Heart right ventricle (tissue), 16 donors: ENCODE measurements around the gene GLRA2. TPM values are rescaled to one million over a fixed set of nuclear protein-coding genes. Genes with fewer than 3 reads are reported as not detected.
"Not testable (repeated sequence)": the region's sequence is repeated elsewhere in the genome, so short reads cannot be mapped to it uniquely, and the experiment has no call there.

Source experiments
- ATAC-seq, 8 donors: fragments of 200-7000 bp; cut with Tn5 transposase; one replicate each; pipeline ENCODE4 v1.9.1; 2020; ENCODE audit warnings: mild to moderate bottlenecking in 8 of 8, moderate library complexity in 8 of 8, moderate number of reproducible peaks in 1 of 8
- DNase-seq, 2 donors: peaks; one replicate each; pipeline ENCODE4 v3.0.0-alpha.2; 2020
- H3K27ac ChIP-seq, 10 donors: fragments of 200-600 bp; sonication (generic) in 2 of 10; one replicate each; pipeline versions ENCODE4 v1.5.0 to v1.8.0; 2020 to 2022; ENCODE audit warnings: mild to moderate bottlenecking in 3 of 10
- H3K27me3 ChIP-seq, 7 donors: fragments of 200-600 bp; one replicate each; pipeline ENCODE4 v1.8.0; 2021 to 2022; ENCODE audit warnings: mild to moderate bottlenecking in 2 of 7
- H3K36me3 ChIP-seq, 9 donors: fragments of 200-600 bp; sonication (generic) in 1 of 9; one replicate each; pipeline versions ENCODE4 v1.5.0 to v1.8.0; 2020 to 2022; ENCODE audit warnings: mild to moderate bottlenecking in 2 of 9
- H3K4me1 ChIP-seq, 9 donors: fragments of 200-600 bp; sonication (generic) in 1 of 9; one replicate each; pipeline versions ENCODE4 v1.5.0 to v1.8.0; 2020 to 2022; ENCODE audit warnings: mild to moderate bottlenecking in 4 of 9
- H3K4me3 ChIP-seq, 10 donors: fragments of 200-600 bp; sonication (generic) in 2 of 10; one replicate each; pipeline versions ENCODE4 v1.5.0 to v1.8.0; 2020 to 2022; ENCODE audit warnings: mild to moderate bottlenecking in 7 of 10, moderate library complexity in 2 of 10
- H3K9me3 ChIP-seq, 11 donors: fragments of 200-600 bp in 10 of 11; sonication (generic) in 2 of 11; one replicate each; pipeline versions ENCODE4 v1.5.0 to v1.8.0; 2013 to 2022; ENCODE audit warnings: mild to moderate bottlenecking in 2 of 11, control low read depth in 1 of 11, moderate library complexity in 1 of 11
- WGBS, 2 donors: extraction: QIAGEN DNeasy Blood & Tissue Kit; methylation state at CpG; one replicate each; pipeline ENCODE4 v1.1.7; 2013; ENCODE audit warnings: inconsistent platforms in 1 of 2; 5-methylcytosine and 5-hydroxymethylcytosine counted together
- intact Hi-C, 10 donors: fragments of 100-400 bp; cut with DNase I; formaldehyde crosslinking; loops; one replicate each; pipeline versions ENCODE4 v1.11.1 to v1.14.2; 2022
- polyA plus RNA-seq, 2 donors: library from polyadenylated mRNA; stranded (reverse); fragments of 200-250 nt; gene quantifications; one replicate each; pipeline ENCODE4 v1.2.3, GENCODE V29; 2013
- total RNA-seq, 10 donors: library from RNA; stranded (reverse); fragmentation: NEBNext Ultra II Directional in 3 of 10; extraction: Animal tissue kit (Norgen Biotek cat#: 25700) in 3 of 10; gene quantifications; one replicate each; pipeline versions ENCODE4 v1.2.1 to v1.2.4, GENCODE V29; 2021 to 2023
- TF ChIP-seq, protein P1 (sequence below), 9 donors: fragments of 200-600 bp; sonication (generic) in 2 of 9; IDR thresholded peaks; one replicate each; pipeline versions ENCODE4 v1.5.0 to v1.8.0; 2021 to 2022; ENCODE audit warnings: antibody characterized with exemption in 9 of 9, mild to moderate bottlenecking in 5 of 9, moderate library complexity in 1 of 9
- donor health status: Arrhythmogenic right ventricular cardiomyopathy.
- donor health status: ischemic (EF 13 %, LVEDD 7.1; RV severe dilation, severe dysfunction).
- donor health status: healthy with polysubstance abuse.
- donor health status: DM: no; HTN: yes; CAD: no.
- donor health status: DM: no; HTN: no; CAD: no.
- donor health status: ischemic (EF 25% LVEDD 6.9; RV normal size, moderate dysfunction).
- donor health status: ischemic (EF 25% LVEDD 5.7; RV mildly dilated, moderate dysfunction).
- donor health status: healthy.
- donor health status: DM: yes; HTN: yes; CAD: no.
- donor health status: Ischemic cardiomyopathy.
- donor health status: ischemic (EF 35%, LVEDD 5.7; RV mildly dilated, moderate dysfunction).
- donor health status: nonischemic (EF 11% LVEDD 7.7; RV severe dilation, severe dysfunction).
- donor health status: DM: yes; HTN: yes; CAD: no.
- donor health status: PGD.
- donor health status: ischemic (EF 29% LVEDD 5.4; RV normal size, mild dysfunction).
- donor health status: nonischemic (EF 23%, LVEDD 6.1; RV moderate dilation, normal function).

Gene GLRA2
- total and polyA plus RNA-seq, 12 donors, result not detected

DNA sequence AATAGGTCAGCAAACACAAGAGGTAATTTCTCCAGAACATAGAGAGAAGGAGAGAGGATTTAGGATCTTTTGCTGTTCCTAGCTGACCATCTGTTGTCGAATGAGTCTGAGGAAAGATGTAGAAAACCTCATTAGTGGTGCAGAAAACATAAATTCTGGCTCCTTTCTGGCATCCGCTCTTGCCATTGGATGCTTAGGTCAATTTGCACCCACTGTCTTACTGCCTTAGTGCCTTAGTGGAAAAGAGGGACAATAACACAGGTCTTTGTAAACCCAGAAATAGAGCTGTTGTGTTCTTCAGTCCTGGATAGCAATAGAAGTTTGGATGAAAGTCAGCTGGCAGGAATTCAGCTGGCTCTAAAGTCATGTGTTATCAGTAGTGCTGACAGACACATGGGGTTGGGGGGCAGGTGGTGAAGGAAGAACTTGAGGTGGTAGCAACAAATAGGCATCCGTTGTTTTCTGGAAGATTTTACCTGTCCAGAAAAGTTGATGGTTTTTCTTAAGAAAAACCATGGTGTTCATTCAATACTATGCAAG is 78.2 kb downstream of the GLRA2 start:
- 61 to 68% methylated on average over 3 of the region's 3 CpGs for WGBS, 2 donors
- TF ChIP-seq, protein P1, sequence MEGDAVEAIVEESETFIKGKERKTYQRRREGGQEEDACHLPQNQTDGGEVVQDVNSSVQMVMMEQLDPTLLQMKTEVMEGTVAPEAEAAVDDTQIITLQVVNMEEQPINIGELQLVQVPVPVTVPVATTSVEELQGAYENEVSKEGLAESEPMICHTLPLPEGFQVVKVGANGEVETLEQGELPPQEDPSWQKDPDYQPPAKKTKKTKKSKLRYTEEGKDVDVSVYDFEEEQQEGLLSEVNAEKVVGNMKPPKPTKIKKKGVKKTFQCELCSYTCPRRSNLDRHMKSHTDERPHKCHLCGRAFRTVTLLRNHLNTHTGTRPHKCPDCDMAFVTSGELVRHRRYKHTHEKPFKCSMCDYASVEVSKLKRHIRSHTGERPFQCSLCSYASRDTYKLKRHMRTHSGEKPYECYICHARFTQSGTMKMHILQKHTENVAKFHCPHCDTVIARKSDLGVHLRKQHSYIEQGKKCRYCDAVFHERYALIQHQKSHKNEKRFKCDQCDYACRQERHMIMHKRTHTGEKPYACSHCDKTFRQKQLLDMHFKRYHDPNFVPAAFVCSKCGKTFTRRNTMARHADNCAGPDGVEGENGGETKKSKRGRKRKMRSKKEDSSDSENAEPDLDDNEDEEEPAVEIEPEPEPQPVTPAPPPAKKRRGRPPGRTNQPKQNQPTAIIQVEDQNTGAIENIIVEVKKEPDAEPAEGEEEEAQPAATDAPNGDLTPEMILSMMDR (IDR thresholded peaks at IDR 0.05), result no peak
- Histone ChIP-seq H3K4me1 (no peaks in the 10 kb centered on the region), H3K27ac (no peak overlapping the region), H3K4me3 (no peak overlapping the region), H3K36me3 (no peaks in the 10 kb centered on the region), H3K9me3 (peaks cover 0 to 8% (median 0%) of the 10 kb centered on the region in 11 donors), H3K27me3 (peaks cover 0 to 13% (median 0%) of the 10 kb centered on the region in 7 donors)
- ATAC-seq (no peak), DNase-seq (no peak)
- intact Hi-C loops, result no loop called here

DNA sequence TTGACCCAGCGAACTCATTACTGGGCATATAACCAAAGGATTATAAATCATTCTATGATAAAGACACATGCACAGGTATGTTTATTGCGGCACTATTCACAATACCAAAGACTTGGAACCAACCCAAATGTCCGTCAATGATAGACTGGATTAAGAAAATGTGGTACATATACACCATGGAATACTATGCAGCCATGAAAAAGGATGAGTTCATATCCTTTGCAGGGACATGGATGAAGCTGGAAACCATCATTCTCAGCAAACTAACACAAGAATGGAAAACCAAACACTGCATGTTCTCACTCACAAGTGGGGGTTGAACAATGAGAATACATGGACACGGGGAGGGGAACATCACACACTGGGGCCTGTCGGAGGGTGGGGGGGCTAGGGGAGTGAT is 83.1 kb downstream of the GLRA2 start:
- H3K36me3 ChIP-seq, H3K27ac ChIP-seq, ATAC-seq, H3K9me3 ChIP-seq, intact Hi-C loops, H3K4me1 ChIP-seq, H3K4me3 ChIP-seq, H3K27me3 ChIP-seq, DNase-seq: not testable (repeated sequence)
- 89 to 91% methylated on average over 5 of the region's 5 CpGs for WGBS, 2 donors

DNA sequence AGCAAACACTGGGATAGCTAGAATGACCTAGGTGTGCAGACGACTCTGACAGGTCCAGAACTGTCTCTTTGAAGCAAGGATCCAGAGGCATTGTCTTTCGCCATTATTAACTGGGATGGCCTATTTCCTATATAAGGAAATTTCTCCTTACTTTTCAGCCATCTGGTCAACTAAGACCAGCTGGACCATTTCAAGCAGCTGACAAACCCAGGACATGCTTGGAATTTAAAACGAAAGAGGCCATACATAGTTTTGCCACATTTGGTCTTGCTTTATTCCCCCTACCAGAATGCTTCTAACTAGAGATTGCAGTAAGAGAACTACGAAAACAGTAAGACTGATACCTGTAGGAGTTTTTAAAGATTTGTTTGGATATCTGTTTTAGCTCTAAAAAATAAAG is 87.0 kb downstream of the GLRA2 start:
- no peak overlapping the region for H3K27ac ChIP-seq
- no peak overlapping the region for H3K4me3 ChIP-seq
- WGBS, 2 donors, result 41 to 67% methylated on average over 4 of the region's 4 CpGs
- no peak for DNase-seq
- intact Hi-C loops, result no loop called here
- TF ChIP-seq, protein P1 (IDR thresholded peaks at IDR 0.05), result no peak
- peaks cover 0 to 6% (median 0%) of the 10 kb centered on the region in 11 donors for H3K9me3 ChIP-seq
- no peak for ATAC-seq
- no peaks in the 10 kb centered on the region for H3K4me1 ChIP-seq
- no peaks in the 10 kb centered on the region for H3K27me3 ChIP-seq
- H3K36me3 ChIP-seq, result no peaks in the 10 kb centered on the region

DNA sequence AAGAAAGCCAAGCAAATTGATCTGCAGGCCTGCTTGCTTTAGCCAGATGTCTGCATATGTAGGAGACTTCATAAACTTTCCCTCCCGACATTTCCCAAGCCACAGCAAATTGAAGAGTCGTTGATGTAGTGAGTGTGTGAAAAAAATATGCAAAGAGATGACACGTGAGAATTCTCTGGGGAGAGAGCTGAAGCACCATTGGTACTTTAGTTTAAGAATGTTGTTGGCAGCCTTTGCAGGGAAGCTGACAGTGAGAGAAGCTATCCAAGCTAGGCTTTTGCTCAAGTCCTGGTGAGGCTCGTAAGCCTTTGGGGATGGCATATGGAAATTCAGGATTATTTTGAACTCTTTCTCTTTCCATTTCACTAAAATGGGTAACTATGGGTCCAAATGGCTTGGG is 87.5 kb downstream of the GLRA2 start:
- no peak overlapping the region for H3K27ac ChIP-seq
- H3K27me3 ChIP-seq, result no peaks in the 10 kb centered on the region

More for the DNA sequence above, 87.5 kb downstream of the GLRA2 start:
- DNase-seq, result no peak
- H3K4me3 ChIP-seq, result no peak overlapping the region
- intact Hi-C loops, result no loop called here
- WGBS, 2 donors, result 29 to 36% methylated on average over 4 of the region's 4 CpGs
- H3K36me3 ChIP-seq, result no peaks in the 10 kb centered on the region
- no peak for ATAC-seq
- H3K4me1 ChIP-seq, result no peaks in the 10 kb centered on the region
- TF ChIP-seq, protein P1 (IDR thresholded peaks at IDR 0.05), result no peak
- peaks cover 0 to 6% (median 0%) of the 10 kb centered on the region in 11 donors for H3K9me3 ChIP-seq
